M059J (cell line): ENCODE results near the gene ZMYND8. TPM values are rescaled to one million over a fixed set of nuclear protein-coding genes. Genes with fewer than 3 reads are reported as not detected.
"Not testable (repeated sequence)": the region's sequence is repeated elsewhere in the genome, so short reads cannot be mapped to it uniquely, and the experiment has no call there.

Source experiments
- DNase-seq: peaks from one replicate; pipeline ENCODE4 v3.0.0-alpha.2; 2012; ENCODE audit warnings: low read depth
- total RNA-seq: library from RNA; depleted of rRNA; stranded (reverse); fragments of >200 nt; shearing (Covaris generic); gene quantifications from 2 replicates; pipeline ENCODE4 v1.2.3, GENCODE V29; 2014

The ZMYND8 gene
- total RNA-seq, 1 experiment from 2014 or later, result 49.6 TPM

DNA sequence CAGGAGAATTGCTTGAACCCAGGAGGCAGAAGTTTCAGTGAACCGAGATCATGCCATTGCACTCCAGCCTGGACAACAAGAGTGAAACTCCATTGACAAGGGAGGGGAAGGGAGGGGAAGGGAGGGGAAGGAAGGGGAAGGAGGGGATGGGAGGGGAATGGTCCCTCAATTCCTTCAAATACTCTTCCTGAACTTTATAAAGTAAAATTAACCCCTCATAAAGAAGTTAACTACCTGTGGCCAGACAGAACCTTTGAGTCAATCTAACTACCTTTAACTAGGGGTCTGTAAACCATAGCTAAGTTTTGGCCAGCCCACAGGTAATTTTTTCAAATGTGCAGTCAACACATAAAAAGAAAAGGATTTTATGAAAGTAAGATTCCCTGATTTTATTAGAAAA is 131.0 kb downstream of the ZMYND8 start:
- no peak for DNase-seq

DNA sequence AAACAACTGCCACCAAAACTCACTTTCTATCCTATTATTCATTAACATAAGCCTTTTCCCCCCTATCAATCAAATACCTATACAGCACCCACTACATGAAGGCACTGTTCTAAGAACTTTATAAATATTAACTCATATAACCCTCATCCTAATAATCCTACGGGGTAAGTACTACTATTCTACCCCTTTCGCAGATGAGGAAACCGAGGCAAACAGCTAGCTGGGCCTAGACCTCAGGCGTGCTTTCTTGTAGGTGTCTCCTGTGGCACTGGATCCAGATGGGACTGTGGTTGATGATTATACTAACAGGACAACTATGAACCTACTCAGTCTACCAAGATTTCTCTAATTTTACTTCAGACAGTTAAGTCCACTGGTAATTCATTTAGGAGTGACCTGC is 131.6 kb downstream of the ZMYND8 start:
- DNase-seq, result no peak

DNA sequence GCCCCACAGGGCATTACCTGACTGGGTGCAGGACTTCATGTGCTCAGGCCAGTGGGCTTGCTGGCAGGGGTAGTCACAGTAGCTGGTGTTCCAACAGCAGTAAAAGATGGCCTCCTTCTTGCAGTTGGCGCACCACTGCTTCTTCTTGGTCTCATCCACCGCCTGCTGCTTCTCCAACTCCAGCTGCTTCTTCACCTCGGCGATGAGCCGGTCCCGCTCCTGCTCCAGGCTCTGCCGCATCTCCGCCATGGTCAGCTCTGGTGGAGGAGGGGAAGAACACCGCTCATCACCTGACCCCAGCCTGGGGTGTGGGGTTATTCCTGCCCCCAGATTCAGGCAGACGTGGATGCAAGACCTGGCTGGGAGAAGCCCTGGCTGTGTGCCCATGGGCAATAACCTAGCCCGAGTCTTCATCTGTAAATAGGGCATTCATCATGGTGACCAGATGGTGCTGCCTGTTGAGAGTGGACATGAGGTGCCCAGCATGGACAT is 132.2 kb downstream of the ZMYND8 start:
- DNase-seq, result no peak

DNA sequence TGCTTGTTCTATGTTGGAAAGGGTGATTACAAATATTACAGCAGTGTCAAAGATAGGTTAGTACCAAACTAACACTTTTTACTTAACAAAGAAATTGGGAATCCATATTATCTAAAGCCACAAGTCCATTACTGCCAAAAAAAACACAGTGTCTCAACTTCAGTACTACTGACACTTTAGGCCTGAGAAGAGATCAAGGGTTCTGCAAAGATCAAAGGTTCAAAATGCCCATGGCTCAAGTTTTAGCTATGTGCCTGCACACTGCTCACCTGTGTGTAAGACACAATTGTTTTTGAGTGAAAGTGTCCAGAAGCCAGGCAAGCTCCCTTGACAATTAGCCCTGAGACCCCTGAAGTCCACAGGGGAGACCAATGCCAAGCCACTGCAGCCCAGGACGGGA is 132.6 kb downstream of the ZMYND8 start:
- no peak for DNase-seq

DNA sequence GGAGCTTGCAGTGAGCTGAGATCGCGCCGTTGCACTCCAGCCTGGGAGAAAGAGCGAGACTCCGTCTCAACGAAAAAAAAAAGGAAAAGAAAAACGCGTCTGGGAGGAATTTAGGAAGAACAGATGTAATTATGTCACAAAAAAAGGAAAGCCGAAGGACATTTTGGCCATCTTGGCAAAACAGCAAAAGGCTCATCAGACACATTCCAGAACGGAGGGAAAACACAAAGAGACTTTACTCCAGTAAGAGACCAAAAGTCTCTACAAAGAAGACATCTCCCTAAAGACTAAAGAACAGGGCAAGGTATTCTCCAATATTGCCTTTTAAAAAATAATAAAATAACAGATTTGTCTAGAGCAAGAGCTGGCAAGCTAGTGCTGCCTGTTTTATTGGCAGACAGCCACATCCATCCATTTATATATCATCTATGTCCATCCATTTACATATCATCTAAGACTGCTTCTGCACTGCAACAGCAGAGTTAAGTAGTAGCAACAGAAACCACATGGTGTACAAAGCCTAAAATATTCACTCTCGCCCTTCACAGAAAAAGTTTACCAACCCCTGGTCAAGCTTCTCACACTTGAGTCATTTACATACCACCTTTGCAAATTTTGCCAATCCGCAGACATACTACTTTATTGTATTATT is 133.9 kb downstream of the ZMYND8 start:
- no peak for DNase-seq

DNA sequence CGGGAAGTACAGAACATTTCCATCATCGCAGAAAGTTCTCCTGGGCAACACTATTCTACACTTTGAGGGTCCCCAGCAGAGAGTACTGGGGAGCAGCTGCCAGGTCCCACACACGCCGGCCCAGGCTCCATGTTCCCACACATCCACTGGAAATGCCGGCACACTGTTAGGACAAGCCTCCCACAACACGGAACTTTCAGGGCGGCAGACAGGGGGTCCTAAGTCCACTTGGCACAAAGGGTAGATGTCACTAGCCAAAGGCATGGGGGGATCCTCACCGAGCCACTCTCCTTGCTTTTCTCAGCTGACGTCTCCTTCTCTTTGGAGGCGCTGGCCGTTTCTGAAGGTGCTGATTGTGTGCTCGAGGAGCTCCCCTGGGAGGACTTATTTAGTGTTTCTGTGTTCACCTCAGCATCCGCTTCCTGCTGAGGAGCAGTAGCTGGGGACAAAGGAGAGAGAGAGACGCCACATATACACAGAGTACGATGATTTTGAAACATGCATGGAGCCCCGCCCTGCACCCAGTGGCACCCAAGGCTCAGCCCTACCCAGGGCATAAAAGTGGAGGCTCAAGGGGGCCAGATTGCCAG is 135.4 kb downstream of the ZMYND8 start:
- no peak for DNase-seq

DNA sequence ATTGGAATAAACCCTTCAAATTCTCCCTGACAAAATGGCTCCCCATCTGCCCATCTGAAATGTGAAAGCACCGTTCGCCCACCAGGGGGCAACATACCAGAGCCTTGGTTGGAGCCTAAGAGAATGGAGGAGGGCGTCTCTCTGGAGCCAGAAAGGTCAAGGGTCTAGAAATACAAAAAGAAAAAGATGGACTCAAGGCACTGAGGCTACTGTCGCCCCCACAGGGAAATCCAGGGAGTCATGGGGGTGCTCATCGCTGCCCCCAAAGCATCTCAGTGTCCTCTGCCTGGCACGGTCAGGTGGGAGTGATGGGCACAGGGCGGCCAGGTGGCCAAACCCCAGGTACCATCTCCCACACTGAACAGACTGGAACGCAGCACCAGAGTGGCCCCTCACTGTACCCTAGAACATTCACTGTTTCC is 136.3 kb downstream of the ZMYND8 start:
- DNase-seq, result peak; percentile 49

DNA sequence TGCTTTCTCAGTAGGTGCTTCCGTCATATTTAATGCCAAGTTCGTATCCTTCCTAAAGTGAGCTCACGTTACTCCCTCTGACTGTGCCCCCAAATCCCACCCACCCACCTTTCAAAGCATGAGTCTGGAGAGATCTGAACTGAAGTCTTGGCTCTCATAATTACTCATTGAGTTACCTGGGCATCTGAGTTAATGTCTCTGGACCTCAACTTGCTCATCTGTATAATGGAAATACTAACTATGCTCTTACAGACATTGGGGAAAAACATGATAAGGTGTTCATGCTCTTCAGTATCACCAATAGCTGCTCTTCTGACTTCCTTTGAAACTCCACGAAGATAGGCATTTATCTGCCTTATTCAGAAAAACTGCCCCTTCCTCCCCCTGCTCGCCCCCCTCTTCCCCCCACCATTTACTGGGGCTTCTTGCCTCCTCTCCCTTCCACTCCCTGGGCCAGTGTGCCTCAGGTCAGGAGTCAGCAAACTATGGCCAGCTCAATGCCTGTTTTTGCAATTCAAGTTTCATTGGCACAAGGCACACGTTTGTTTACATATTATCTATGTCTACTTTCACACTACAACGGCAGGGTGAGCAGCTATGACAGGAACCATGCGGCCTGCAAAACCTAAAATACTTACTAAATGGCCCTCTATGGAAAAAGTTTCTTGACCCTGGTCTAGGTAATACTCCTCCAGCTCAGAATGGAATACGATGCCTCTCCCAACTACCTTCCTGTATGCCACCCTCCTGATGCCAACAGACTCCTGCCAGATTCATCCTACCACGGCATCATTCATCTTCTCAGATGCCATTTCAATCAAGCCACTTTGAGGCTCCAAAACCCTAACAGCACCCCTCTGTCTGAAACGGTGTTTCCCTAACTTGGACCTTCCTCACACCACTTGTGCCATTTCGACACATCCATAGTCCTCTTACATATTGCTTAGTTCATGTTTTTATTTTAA is 138.7 kb downstream of the ZMYND8 start:
- no peak for DNase-seq

DNA sequence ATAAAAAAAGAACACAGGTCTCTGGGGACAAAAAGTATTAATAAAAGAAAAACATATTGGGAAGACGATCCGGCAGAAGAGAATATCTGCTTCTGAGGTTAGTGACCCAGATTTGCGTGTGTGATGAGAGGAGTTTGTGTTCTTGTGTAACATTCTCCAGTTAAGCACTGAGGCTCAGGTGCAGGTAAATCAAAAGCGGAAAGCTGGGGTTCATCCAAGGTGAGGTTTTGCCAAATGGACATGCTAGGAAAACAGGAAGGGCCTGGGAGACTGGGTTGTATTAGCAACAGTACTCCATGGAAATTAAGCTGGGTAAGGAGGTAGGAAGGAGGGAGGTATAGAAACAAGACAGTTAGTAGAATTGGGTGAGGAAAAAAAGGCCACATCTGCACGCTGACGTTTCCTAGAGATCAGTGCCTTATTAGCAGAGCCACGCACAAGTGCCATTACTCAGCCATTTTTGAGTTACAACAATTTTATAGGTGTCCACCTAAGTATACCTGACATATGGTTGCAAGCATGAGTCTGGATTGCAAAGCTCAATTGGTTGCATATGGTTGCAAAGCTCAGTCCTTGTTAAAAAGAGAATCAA is 139.6 kb downstream of the ZMYND8 start:
- DNase-seq, result no peak

DNA sequence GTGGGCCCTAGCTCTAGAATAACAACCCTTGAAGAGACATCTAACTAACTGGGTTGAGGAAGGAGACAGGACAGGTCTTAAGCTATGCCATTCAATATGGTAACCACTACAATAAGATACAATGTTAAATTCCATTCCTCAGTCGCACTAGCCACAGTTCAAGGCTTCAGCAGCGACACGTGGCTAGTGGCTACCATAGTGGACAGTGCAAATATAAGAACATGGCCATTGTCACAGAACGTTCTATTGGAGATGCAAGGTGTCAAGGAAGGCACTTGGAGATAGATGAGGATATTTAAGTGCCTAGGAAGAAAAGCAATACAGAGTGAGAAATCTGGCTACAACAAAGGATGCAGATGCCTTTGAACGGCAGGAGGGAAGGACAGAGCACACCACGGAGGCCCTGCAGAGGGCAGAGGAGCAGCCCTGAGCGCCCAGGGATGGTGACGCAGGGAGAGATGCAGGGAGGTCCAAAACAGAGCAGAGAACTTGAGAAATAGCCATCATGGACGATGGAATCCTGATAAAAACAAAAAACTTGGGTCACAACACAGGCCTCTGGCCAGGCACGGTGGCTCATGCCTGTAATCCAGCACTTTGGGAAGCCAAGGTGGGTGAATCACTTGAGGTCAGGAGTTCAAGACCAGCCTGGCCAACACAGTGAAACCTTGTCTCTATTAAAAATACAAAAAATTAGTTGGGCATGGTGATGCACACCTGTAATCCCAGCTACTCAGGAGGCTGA is 140.7 kb downstream of the ZMYND8 start:
- DNase-seq, result no peak

DNA sequence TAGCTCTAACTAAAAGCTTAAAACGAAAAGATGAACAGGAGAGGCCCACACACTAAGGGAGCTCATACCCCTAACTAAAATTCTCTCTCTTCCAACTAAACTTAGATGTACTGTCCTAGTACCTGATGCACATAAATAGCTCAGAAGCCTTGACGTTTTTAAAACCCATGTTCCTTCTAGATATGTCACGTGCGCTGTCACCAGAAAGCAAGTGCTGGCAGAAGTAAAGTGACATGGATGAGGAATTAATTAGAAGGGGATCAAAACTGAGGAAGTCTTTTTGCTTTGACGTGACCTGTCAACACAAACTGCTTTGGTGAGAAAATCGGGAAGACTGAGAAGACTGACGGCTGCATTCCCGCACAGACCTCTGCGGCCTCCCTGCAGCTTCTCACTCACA is 142.5 kb downstream of the ZMYND8 start:
- DNase-seq, result no peak

DNA sequence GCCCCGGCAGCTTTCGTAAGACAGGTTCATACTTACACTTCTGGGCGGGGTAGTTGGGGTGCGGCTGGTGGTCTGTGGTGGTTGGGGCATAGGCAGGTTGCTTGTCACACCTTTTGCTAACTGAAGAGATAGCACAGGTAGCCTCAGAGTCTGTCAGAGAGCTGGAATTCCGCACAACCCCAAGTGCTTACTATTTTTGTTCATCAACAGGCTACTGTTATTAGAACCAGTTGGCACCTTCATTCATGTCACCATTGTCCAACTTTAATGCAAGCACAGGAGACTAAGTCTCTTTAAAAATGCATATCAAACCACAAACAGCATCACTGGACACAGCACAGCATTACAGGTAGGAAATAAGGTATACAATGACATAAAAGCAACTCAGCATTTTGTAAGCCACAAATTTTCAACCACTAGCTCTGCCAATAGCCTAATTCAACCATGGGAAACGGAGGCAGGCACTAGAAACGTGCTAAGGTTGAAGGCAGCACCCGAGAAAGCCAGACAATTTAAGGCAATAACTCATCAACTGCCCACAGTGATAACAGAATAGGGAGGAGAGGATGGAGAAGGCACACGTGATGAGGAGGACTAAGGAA is 143.8 kb downstream of the ZMYND8 start:
- DNase-seq, result no peak

DNA sequence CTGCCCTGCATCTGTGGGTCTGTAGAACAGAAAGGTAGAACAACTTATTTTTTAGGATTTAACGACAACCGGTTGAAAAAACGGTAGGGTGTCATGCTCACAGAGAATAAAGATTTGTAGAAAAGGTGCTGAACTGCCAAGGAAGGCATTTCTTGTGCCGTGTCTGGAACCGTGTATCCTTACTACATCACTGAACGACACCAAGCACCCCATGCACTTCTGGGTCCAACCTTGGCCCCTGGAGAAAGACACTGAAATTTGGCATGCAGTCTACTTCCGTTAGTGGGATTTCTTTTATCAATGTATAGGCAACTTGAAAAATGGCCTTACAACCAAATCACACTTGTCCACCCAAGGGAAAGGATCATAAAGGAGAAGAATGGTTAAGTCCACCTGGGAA is 145.5 kb downstream of the ZMYND8 start:
- no peak for DNase-seq

DNA sequence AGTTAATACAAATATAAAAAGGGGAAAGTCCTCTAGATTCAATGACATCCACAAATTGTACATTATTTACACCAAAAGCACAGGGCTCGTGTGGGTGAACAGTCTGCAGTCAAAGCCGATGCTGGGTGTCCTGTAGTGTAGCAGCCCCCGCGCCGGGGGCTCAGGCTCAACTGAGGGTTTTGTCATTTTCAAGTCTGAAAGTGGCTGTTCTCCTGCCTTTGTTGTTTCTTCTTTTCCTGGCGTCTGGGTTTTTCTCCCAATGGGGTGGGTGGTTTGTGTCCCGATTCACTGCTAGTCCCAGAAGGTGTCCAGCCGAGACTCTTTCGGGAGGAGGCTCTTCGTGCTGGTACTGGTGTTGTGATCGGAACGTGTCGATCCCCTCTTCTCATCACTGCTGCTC is 146.0 kb downstream of the ZMYND8 start:
- DNase-seq, result no peak

DNA sequence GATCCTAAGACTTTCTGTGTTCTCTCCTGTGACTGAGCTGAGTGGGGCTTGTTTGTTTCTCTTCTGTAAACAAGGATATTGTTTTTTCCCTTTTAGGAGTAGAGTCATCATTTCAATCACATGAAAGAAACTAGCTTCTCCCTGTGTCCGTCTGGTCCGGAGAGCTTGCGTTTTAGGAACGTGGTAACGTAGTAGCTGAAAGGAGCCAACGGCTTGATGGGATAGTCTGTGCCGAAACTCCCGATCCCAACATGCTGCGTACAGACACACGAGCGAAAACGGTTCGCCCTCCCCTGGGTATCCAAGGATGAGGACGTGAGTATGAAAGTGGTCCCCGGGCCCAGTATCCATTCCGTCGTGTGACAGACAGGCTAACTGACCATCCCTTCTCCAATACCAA is 146.5 kb downstream of the ZMYND8 start:
- no peak for DNase-seq

DNA sequence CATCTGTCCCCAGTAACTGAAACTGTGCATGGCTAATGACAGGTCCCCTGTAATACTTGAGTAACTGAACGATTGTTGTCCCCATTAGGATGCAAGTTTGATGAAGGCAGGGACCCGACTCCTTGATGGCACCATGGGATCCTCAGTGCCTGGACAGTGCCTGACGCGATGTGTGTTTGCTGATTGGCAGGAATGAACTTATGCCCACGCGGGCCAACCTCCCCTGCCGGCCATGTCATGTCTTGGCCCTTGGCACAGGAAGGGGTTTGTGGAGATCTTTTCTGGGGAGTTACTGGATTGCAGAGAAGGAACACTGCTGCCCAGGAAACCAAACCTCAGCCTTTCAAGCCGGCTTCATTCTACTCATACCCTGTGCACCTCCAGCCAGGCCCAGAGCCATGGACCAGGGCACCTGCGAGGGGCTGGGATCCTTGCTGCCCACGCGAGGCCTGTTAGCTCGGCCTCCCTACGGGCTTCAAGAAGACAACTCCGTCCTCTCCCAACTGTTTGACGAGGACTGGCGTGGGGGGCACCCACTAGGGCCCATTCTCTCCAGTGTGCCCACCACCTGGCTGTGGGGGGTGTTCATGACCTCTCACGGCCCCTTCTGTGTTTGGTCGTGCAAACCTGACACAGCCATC is 147.8 kb downstream of the ZMYND8 start:
- no peak for DNase-seq

DNA sequence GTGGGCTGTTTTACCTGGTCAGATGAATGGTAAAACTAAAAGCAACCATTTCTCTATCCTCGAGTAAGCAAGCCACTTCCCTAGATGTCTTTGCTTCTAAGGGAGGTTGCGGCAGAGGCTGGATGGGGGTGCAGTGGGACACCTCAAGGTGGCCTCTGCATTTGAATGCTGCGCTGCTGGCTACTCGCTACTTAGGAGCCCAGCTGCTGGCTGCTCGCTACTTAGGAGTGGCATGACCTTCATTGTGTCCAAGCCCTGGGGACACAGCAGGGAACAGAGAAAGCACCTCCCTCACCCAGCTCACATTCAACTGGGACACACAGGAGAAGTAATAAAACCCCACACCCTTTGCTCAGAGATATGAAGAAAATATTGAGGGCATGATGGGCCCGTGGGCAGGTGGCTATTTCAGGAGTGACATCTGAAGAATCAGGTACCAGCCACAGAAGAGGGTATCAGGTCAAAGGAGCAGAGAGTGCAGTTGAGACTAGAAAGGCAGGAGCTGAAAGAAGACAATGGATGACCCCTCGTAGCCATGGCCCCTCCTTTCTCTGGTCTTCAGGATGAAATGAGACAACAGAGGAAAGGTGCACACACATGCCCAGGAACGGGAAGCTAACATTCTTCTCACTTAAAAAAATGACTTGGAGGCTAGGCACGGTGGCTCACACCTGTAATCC is 149.4 kb downstream of the ZMYND8 start:
- DNase-seq, result no peak

DNA sequence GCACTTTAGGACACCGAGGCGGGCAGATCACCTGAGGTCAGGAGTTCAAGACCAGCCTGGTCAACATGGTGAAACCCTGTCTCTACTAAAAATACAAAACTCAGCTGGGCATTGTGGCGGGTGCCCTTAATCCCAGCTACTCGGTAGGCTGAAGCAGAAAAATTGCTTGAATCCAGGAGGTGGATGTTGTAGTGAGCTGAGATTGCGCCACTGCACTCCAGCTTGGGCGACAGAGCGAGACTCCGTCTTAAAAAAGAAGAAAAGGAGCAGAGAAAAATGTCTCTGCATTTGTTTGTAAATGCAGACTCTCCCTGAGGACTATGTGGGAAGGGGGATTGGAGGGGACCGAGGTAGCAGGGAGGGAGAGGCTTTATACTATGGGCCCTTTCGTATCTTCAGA is 149.9 kb downstream of the ZMYND8 start:
- DNase-seq, result not testable (repeated sequence)

DNA sequence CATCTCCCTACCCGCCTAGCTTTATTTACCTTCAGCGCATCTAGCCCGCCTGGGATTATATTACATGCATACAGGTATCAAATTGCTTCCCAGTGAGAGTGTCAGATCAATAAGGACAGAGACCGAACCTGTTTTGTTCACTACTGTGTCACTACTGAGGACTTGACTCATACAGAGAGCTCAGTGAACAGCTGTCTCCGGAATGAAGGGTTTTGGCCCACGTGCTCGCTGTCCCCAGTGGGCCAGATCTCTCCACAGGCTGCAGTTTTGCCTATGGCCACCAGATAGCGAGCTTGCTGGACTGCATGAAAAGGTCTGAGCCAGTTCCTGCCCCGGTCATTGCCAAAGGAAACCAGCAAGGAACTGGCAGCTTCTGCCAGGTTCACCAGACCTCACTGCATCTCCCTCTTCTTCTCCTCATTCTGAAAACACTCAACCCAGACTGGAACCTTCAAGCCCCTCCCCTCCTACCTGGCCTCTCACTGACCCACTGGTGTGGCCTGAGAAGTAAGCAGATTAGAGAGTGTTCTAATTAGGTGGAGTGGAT is 150.8 kb downstream of the ZMYND8 start:
- peak; percentile 71 for DNase-seq

DNA sequence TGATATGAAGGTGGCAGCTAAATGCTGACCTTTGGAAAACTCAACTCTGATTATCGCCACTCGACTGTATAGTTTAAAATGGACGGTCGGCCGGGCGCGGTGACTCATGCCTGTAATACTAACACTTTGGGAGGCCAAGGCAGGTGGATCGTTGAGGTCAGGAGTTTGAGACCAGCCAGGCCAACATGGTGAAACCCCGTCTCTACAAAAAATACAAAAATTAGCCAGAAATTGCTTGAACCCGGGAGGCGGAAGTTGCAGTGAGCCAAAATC is 151.7 kb downstream of the ZMYND8 start:
- not testable (repeated sequence) for DNase-seq
